ENCODE results near the gene CSGALNACT2.
"Not testable (repeated sequence)": the region's sequence is repeated elsewhere in the genome, so short reads cannot be mapped to it uniquely, and the experiment has no call there.

CSGALNACT2 gene

GRCh38 chr10:43138021-43138756, at the start of gene CSGALNACT2:
Gene CSGALNACT2, plus strand, starts transcription at chr10:43138445. Its CDS starts 16,705 bp downstream, at chr10:43155150.
- DNase-seq (ENCODE audit: extremely low spot score, insufficient read length, low read depth) (peak; percentile 82), FAIRE-seq (peak; percentile 81)

DNA sequence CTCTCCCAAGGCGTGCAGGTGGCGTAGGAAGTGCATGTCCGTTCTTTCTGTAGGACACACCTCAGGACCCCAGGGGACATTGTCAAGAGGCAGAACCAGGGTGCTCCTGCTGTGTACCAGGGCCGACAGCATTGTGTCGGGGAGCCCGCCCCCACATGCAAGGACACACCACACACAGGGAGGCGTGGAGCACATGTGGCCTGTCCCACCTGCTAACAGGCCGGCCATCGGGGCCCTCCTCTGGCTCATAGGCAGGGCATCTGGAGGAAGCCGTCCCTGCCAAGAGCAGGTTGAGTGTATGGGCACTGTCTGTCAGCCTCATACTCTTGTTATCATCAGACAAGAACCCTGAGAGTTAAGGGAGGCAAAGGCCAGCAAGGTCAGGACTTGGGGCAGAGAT, 48.7 kb upstream of the CSGALNACT2 start:
- FAIRE-seq (no peak), DNase-seq (ENCODE audit: extremely low spot score, insufficient read length, low read depth) (no peak)

DNA sequence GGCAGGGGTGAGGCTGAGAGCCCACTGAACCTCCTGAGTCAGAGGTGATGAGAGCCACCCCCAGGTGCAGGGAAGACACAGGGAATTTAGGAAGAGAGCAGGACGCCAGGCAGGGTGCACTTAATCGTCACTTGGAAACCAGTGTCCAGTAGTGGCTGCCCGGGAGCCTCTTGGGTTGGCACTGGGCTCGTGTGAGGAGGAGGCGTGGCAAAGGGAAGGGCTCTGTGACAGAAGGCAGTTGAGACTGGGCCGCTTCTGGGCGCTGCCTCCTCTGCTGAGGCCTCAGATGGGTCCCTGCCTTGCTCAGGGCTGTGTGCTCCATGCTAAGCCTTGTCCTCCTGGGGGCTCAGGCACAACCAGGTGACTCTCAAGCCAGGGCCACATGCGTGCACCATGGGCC, 48.1 kb upstream of the CSGALNACT2 start:
- no peak for DNase-seq (ENCODE audit: extremely low spot score, insufficient read length, low read depth)
- FAIRE-seq, result no peak

- FAIRE-seq (no peak), DNase-seq (ENCODE audit: extremely low spot score, insufficient read length, low read depth) (no peak)
Observed at GRCh38 chr10:43090664-43091063, 47.6 kb upstream of the CSGALNACT2 start.

DNA sequence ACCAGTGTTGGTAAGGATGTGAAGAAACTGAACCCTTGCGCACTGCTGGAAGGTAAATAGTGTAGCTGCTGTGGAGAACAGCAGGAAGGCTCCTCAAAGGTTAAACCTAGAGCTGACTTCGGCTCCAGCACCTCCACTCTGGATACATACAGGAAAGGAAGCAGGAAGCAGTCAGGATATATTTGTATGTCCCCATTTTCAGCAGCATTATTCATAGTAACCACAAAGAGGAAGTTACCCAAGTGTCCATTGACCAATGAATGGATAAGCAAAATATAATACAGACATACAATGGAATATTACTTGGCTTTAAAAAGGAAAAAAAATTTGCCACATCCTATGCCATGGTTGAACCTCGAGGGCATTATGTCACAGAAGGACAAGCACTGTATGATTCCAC, 46.4 kb upstream of the CSGALNACT2 start:
- FAIRE-seq (no peak), DNase-seq (ENCODE audit: extremely low spot score, insufficient read length, low read depth) (no peak)

GRCh38 chr10:43093423-43094076, 44.7 kb upstream of the CSGALNACT2 start:
- DNase-seq (ENCODE audit: extremely low spot score, insufficient read length, low read depth) (no peak), FAIRE-seq (no peak)

DNA sequence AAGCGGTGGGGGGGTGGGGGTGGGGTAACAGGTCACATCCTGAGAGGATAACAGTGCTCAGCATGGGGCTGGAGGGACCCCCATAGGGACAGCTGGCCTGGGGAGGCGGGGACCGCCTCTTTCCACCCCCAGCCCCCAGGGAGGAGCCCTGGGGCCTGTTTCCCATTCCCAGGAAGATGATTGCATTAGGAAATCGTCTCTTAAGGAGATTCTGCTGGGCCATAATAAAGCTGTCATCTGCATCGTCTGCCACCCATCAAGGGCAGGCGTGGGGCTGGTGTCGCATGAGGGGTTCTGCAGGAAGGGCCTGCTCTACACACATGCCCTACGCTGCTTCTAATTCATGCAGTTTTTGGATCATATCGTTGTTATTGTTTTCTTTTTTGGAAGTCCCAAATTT, 44.2 kb upstream of the CSGALNACT2 start:
- DNase-seq (ENCODE audit: extremely low spot score, insufficient read length, low read depth) (no peak), FAIRE-seq (no peak)

DNA sequence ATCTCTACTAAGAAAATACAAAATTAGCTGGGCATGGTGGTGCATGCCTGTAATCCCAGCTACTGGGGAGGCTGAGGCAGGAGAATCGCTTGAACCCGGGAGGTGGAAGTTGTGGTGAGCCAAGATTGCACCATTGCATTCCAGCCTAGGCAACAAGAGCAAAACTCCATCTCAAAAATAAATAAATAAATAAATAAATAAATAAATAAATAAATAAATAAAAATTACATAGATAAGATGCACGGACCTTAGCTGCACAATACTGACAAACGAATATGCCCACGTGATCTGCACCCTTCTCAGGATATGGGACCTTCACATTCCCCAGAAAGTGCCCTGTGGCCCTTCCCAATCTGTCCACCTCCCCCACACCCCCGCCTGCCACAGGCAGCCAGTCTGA, 38.9 kb upstream of the CSGALNACT2 start:
- not testable (repeated sequence) for DNase-seq (ENCODE audit: extremely low spot score, insufficient read length, low read depth); FAIRE-seq

- FAIRE-seq, result no peak
Observed at GRCh38 chr10:43099928-43100327, 38.3 kb upstream of the CSGALNACT2 start.

DNA sequence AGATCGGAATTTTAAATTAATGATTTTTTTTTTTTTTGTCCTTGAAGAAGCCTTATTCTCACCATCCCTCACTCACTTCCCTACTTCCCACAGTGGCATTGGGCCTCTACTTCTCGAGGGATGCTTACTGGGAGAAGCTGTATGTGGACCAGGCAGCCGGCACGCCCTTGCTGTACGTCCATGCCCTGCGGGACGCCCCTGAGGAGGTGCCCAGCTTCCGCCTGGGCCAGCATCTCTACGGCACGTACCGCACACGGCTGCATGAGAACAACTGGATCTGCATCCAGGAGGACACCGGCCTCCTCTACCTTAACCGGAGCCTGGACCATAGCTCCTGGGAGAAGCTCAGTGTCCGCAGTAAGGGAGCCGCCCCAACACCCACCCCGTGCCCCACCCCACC, 37.9 kb upstream of the CSGALNACT2 start:
- no peak for FAIRE-seq
- DNase-seq (ENCODE audit: extremely low spot score, insufficient read length, low read depth), result no peak

More at GRCh38 chr10:43099928-43100327, 38.3 kb upstream of the CSGALNACT2 start:
- DNase-seq (ENCODE audit: extremely low spot score, insufficient read length, low read depth), result no peak

DNA sequence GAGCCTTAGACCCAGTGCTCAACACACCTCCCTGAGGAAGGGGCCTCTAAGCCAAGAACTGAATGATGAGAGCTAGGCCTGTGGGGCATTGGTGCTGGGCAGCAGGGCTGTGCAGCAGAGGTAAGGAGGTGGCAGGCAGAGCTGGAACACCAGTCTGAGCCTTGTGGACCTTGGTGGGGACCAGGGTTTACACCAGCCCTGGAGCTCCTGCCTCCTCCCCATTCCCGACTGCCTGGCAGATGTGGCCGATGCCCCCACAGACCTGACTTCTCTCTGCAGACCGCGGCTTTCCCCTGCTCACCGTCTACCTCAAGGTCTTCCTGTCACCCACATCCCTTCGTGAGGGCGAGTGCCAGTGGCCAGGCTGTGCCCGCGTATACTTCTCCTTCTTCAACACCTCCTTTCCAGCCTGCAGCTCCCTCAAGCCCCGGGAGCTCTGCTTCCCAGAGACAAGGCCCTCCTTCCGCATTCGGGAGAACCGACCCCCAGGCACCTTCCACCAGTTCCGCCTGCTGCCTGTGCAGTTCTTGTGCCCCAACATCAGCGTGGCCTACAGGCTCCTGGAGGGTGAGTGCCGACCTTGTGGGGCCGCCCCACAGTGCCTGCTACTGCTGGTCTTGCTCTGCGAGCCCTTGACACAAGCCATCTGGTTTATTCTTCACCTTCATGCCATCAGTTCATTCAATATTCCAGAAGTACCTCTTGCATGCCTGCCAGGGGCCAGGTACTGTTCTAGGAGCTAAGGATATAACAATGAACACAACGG, 36.0 kb upstream of the CSGALNACT2 start:
- DNase-seq (ENCODE audit: extremely low spot score, insufficient read length, low read depth), result no peak
- no peak for FAIRE-seq

DNA sequence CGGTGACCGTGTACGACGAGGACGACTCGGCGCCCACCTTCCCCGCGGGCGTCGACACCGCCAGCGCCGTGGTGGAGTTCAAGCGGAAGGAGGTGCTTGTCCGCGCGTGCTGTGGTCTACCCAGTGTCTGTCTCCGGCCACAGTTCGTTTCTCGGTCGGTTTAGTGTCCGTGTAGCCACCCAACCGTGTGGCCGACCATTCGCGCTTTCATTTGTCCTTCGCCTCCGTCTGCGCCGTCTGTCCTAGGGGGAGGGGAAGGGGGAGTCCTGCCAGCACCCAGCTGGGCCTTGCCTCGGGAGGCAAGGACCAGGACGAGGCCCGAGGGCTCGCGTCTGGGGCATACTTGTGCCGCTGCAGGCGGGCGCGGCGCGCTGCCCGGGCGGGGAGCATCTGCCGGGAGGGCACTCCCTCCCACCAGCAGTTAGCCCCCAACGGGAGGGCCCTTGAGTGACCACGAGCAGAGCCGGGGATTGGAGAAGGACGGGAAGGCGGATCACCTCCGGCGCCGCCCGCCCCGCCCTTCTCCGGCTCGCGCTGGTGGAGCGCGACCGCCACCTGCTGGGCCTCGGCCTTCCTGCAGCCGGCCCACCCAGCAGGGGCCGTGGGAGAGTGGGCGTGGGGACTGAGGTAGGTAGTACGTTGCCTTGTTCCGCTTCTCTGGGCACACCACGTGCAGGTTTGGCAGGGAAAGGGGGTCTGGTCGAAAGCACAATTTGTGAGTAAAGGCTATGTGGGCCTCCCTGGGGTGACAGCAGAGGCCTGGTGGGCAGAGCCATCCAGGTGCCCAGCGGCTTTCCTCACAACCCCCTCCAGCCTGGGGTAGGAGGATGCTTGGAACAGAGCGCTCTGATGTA, 32.9 kb upstream of the CSGALNACT2 start:
- peak; percentile 73 for FAIRE-seq
- peak; percentile 85 for DNase-seq (ENCODE audit: extremely low spot score, insufficient read length, low read depth)

GRCh38 chr10:43105956-43106229, 32.4 kb upstream of the CSGALNACT2 start:
- FAIRE-seq (no peak), DNase-seq (ENCODE audit: extremely low spot score, insufficient read length, low read depth) (no peak)

DNA sequence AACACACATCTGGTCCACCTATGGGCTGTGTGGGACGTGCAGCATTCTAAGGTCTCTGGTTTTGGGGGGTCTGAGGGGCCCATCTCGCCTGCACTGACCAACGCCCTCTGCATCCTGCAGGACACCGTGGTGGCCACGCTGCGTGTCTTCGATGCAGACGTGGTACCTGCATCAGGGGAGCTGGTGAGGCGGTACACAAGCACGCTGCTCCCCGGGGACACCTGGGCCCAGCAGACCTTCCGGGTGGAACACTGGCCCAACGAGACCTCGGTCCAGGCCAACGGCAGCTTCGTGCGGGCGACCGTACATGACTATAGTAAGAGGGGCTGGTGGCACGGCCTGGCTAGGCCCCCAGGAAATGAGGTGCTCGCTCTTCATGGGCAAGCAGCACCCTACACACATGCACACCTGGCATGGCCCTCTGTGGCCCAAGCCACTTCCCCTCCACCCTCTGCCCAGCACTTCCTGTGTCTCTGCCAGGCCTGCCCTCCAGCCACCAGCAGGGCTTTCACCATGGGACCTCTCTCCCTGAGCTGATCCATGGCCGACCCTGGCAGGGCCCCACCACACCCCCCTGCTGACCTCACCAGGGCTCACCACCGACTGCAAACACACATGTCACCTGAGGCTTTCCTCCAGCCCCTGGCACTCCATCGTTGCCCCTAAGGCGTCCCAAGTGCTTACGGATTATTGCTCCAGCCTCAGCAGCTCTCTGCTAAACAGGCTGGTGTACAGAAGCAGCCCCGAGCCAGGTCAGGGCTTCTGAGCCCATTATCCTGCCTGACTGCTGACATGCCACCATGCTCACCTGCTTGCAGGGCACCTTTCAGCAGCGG, 31.8 kb upstream of the CSGALNACT2 start:
- FAIRE-seq, result no peak

DNA sequence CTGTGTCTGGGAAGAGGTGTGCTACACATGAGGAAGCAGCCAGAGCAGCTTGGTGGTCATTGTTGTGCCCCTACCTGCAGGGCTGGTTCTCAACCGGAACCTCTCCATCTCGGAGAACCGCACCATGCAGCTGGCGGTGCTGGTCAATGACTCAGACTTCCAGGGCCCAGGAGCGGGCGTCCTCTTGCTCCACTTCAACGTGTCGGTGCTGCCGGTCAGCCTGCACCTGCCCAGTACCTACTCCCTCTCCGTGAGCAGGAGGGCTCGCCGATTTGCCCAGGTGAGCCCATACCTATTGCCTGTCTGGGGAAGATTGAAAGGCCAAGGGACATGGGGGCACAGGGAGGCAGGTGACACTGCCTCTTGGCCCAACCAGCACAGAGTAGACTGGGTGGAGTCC, 29.3 kb upstream of the CSGALNACT2 start:
- DNase-seq (ENCODE audit: extremely low spot score, insufficient read length, low read depth) (no peak), FAIRE-seq (no peak)

More for the DNA sequence above, 31.8 kb upstream of the CSGALNACT2 start:
- DNase-seq (ENCODE audit: extremely low spot score, insufficient read length, low read depth), result no peak

DNA sequence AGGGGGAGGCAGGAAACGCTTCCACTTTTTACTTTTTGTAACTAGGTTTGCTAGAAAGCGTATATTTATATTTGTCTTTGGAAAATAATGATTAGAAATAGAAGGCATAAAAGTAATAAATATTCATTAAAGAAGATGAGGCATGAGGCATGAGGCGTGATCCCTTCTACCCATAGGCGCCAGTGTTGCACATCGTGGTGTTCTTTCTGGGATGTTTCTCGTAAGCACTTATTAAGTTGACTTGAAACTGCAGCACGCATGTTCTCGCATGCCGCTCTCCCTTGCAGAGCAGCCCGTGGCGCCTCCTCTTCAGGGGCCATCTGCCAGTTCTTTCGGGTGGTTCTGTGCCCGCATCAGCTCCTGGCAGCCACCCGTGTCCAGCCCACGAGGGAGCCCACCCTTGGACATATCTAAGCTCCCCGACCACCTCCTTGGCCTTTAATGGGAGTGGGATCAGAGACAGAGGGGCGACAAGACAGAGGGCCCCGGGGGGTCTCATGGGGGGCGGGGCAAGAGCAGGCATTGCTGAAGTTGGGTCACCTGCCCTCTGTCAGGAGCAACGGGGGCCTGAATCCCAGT, 28.5 kb upstream of the CSGALNACT2 start:
- FAIRE-seq (no peak), DNase-seq (ENCODE audit: extremely low spot score, insufficient read length, low read depth) (no peak)

DNA sequence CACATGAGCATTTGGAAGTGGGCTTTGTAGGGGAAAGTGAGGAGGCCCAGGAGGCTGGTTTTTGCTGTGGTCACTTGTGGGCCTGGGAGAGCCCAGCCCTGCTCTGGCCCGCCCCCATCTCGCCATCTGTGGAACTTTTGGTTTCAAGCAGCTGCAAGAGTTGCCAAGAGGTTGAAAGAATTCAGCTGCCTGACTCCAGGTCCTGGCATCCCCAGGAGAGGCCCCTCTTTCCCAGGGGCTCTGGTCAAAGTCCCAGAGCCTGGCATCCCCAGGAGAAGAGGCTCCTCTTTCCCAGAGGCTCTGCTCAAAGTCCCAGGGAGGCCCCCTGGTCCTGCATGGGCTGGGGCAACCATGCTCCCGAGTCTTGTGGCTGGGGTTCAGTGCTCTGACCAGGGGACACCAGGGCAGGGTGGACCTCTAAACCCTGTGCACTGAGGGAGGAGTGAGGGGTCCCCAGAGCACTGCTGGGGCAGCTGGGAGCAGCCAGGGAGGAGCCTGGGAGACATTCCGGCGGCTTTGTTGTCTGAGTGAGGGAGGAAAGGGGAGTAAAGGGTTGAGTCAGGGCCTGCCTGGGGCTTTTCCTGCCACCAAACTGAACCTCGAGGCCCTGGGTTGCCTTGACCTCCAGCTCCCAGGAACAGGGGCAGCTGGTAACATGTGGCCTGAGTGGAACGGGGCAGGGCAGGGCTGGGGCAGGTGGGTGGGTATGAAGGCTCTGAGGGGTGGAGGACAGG, 27.7 kb upstream of the CSGALNACT2 start:
- FAIRE-seq, result peak; percentile 68
- no peak for DNase-seq (ENCODE audit: extremely low spot score, insufficient read length, low read depth)

GRCh38 chr10:43111101-43111500, 27.1 kb upstream of the CSGALNACT2 start:
- no peak for DNase-seq (ENCODE audit: extremely low spot score, insufficient read length, low read depth)
- no peak for FAIRE-seq
